SK-N-SH treated with all-trans-retinoic acid at 6 μM for 48 hours (cell line): Measurements from ENCODE around the gene ADCY9.

Experiments
- ATAC-seq: fragments of 200-7000 bp; cut with Tn5 transposase; 3 replicates; pipeline ENCODE4 v1.9.1; 2020; ENCODE audit warnings: mild to moderate bottlenecking, moderate library complexity
- ARNTL ChIP-seq: fragments of 450-650 bp; formaldehyde crosslinking; IDR thresholded peaks from 2 replicates; pipeline ENCODE4 v1.5.0; 2020; ENCODE audit warnings: low read depth, mild to moderate bottlenecking, moderate library complexity, borderline replicate concordance
- BACH2 ChIP-seq: fragments of 250-450 bp; sonication (Bioruptor Pico); IDR thresholded peaks from 2 replicates; pipeline ENCODE4 v1.9.0; 2021; ENCODE audit warnings: mild to moderate bottlenecking, borderline replicate concordance
- CSDC2 ChIP-seq: fragments of 250-450 bp; sonication (Bioruptor Pico); IDR thresholded peaks from 2 replicates; pipeline ENCODE4 v1.5.0; 2020; ENCODE audit warnings: mild to moderate bottlenecking, moderate library complexity
- ESRRG ChIP-seq: fragments of 250-450 bp; sonication (Bioruptor Pico); IDR thresholded peaks from 2 replicates; pipeline ENCODE4 v1.6.1; 2021; ENCODE audit warnings: mild to moderate bottlenecking
- GLIS3 ChIP-seq: fragments of 250-450 bp; sonication (Bioruptor Pico); IDR thresholded peaks from 2 replicates; pipeline ENCODE4 v1.5.0; 2020; ENCODE audit warnings: mild to moderate bottlenecking, moderate library complexity
- ISL1 ChIP-seq: fragments of 250-450 bp; sonication (Bioruptor Pico); IDR thresholded peaks from 2 replicates; pipeline ENCODE4 v2.1.2; 2022; ENCODE audit warnings: mild to moderate bottlenecking, moderate library complexity
- OSR1 ChIP-seq: fragments of 250-450 bp; sonication (Bioruptor Pico); IDR thresholded peaks from 2 replicates; pipeline ENCODE4 v1.8.0; 2022; ENCODE audit warnings: moderate library complexity, mild to moderate bottlenecking, inconsistent platforms
- PATZ1 ChIP-seq: fragments of 250-450 bp; sonication (Bioruptor Pico); IDR thresholded peaks from 2 replicates; pipeline ENCODE4 v1.8.0; 2020; ENCODE audit warnings: mild to moderate bottlenecking, moderate library complexity, borderline replicate concordance
- POU6F1 ChIP-seq: fragments of 250-450 bp; sonication (Bioruptor Pico); IDR thresholded peaks from 2 replicates; pipeline ENCODE4 v1.8.0; 2021; ENCODE audit warnings: low read depth, mild to moderate bottlenecking, moderate library complexity, borderline replicate concordance
- PPARA ChIP-seq: fragments of 250-450 bp; sonication (Bioruptor Pico); IDR thresholded peaks from 2 replicates; pipeline ENCODE4 v1.5.0; 2020; ENCODE audit warnings: mild to moderate bottlenecking, borderline replicate concordance
- RARB ChIP-seq: fragments of 250-450 bp; sonication (Bioruptor Pico); IDR thresholded peaks from 2 replicates; pipeline ENCODE4 v1.8.0; 2021; ENCODE audit warnings: mild to moderate bottlenecking, moderate library complexity
- SNAI2 ChIP-seq: fragments of 250-450 bp; sonication (Bioruptor Pico); IDR thresholded peaks from 2 replicates; pipeline ENCODE4 v1.5.0; 2020; ENCODE audit warnings: mild to moderate bottlenecking, moderate library complexity
- TCF4 ChIP-seq: fragments of 250-450 bp; sonication (Bioruptor Pico); IDR thresholded peaks from 2 replicates; pipeline ENCODE4 v1.8.0; 2021; ENCODE audit warnings: mild to moderate bottlenecking, moderate library complexity, borderline replicate concordance
- TOX ChIP-seq: fragments of 250-450 bp; sonication (Bioruptor Pico); IDR thresholded peaks from 2 replicates; pipeline ENCODE4 v1.8.0; 2021; ENCODE audit warnings: mild to moderate bottlenecking, moderate library complexity, borderline replicate concordance
- TSHZ2 ChIP-seq: fragments of 250-450 bp; sonication (Bioruptor Pico); IDR thresholded peaks from 2 replicates; pipeline ENCODE4 v1.5.0; 2020; ENCODE audit warnings: mild to moderate bottlenecking, moderate library complexity
- ZC3H10 ChIP-seq: fragments of 250-450 bp; sonication (Bioruptor Pico); IDR thresholded peaks from 2 replicates; pipeline ENCODE4 v1.5.1; 2021; ENCODE audit warnings: mild to moderate bottlenecking, moderate library complexity
- ZFP3 ChIP-seq: fragments of 250-450 bp; sonication (Bioruptor Pico); IDR thresholded peaks from 2 replicates; pipeline ENCODE4 v1.5.0; 2020; ENCODE audit warnings: mild to moderate bottlenecking, moderate library complexity
- ZFP30 ChIP-seq: fragments of 450-650 bp; formaldehyde crosslinking; IDR thresholded peaks from 2 replicates; pipeline ENCODE4 v1.5.0; 2022; ENCODE audit warnings: mild to moderate bottlenecking, moderate library complexity
- ZNF565 ChIP-seq: fragments of 450-650 bp; formaldehyde crosslinking; conservative IDR thresholded peaks from 2 replicates; pipeline ENCODE4 v1.5.0; 2020; ENCODE audit warnings: low read depth, mild to moderate bottlenecking, moderate library complexity
- ZNF70 ChIP-seq: fragments of 450-650 bp; formaldehyde crosslinking; IDR thresholded peaks from 2 replicates; pipeline ENCODE4 v1.5.0; 2020; ENCODE audit warnings: mild to moderate bottlenecking, moderate library complexity
- ZNF8 ChIP-seq: fragments of 450-650 bp; formaldehyde crosslinking; IDR thresholded peaks from 2 replicates; pipeline ENCODE4 v1.5.0; 2020; ENCODE audit warnings: mild to moderate bottlenecking, moderate library complexity
- TF ChIP-seq, protein P1 (sequence below): fragments of 250-450 bp; sonication (Bioruptor Pico); IDR thresholded peaks from 2 replicates; pipeline ENCODE4 v1.5.1; 2020; ENCODE audit warnings: low read depth, mild to moderate bottlenecking, moderate library complexity

ADCY9 gene

GRCh38 chr16:4056161-4057105, 59.8 kb downstream of the ADCY9 start:
- no peak for ATAC-seq

DNA sequence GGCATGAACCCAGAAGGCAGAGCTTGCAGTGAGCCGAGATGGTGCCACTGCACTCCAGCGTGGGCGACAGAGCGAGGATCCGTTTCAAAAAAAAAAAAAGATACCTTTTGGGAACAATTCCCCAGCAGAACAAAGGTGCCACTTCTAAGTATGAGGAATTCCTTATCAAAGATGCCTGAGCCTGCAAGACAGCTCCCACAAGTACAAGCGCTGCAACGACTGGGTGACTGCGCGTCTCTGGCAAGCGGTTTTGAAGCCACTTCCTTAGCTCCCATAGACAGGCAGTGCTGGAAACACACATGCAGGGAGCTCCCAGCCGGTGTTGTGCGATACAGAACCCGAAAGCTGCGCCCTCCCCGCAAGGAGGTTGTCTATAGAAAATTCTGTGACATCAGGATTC, 60.5 kb downstream of the ADCY9 start:
- no peak for ATAC-seq
- TF ChIP-seq CSDC2 (CRISPR knock-in tag) (no peak), ZFP3 (CRISPR knock-in tag) (no peak), OSR1 (no peak), ZNF8 (CRISPR knock-in tag) (no peak), BACH2 (CRISPR knock-in tag) (no peak)

More at GRCh38 chr16:4056161-4057105, 59.8 kb downstream of the ADCY9 start:
- TF ChIP-seq ZC3H10 (no peak), GLIS3 (no peak), ESRRG (no peak), CSDC2 (CRISPR knock-in tag) (no peak), ISL1 (CRISPR knock-in tag) (no peak), OSR1 (no peak), SNAI2 (CRISPR knock-in tag) (no peak), ZNF70 (CRISPR knock-in tag) (no peak), ZNF565 (CRISPR knock-in tag) (no peak), PATZ1 (CRISPR knock-in tag) (no peak), PPARA (no peak), BACH2 (CRISPR knock-in tag) (no peak)
- TF ChIP-seq, all 23 proteins: peak for 0

- TF ChIP-seq ZFP30 (CRISPR knock-in tag) (no peak), PPARA (no peak), BACH2 (CRISPR knock-in tag) (no peak), CSDC2 (CRISPR knock-in tag) (no peak), ZNF565 (CRISPR knock-in tag) (no peak), ISL1 (CRISPR knock-in tag) (no peak), ZNF70 (CRISPR knock-in tag) (no peak), ZNF8 (CRISPR knock-in tag) (no peak), POU6F1 (CRISPR knock-in tag) (no peak), ESRRG (no peak), ZC3H10 (no peak), OSR1 (no peak), ARNTL (no peak)
- TF ChIP-seq, all 23 proteins: peak for 0
- no peak for ATAC-seq
Observed at GRCh38 chr16:4053301-4053845, 62.9 kb downstream of the ADCY9 start.

- no peak for TF ChIP-seq ZNF565 (CRISPR knock-in tag)
- TF ChIP-seq RARB (CRISPR knock-in tag): no peak
- TF ChIP-seq OSR1: no peak
- TF ChIP-seq GLIS3: no peak
- no peak for TF ChIP-seq TOX (CRISPR knock-in tag)
- TF ChIP-seq ARNTL: no peak
- TF ChIP-seq POU6F1 (CRISPR knock-in tag): no peak
- TF ChIP-seq PPARA: no peak
- TF ChIP-seq ZFP3 (CRISPR knock-in tag): no peak
- TF ChIP-seq TCF4 (CRISPR knock-in tag): no peak
- TF ChIP-seq ZNF8 (CRISPR knock-in tag): no peak
- TF ChIP-seq ZNF70 (CRISPR knock-in tag): no peak
- TF ChIP-seq, protein P1, sequence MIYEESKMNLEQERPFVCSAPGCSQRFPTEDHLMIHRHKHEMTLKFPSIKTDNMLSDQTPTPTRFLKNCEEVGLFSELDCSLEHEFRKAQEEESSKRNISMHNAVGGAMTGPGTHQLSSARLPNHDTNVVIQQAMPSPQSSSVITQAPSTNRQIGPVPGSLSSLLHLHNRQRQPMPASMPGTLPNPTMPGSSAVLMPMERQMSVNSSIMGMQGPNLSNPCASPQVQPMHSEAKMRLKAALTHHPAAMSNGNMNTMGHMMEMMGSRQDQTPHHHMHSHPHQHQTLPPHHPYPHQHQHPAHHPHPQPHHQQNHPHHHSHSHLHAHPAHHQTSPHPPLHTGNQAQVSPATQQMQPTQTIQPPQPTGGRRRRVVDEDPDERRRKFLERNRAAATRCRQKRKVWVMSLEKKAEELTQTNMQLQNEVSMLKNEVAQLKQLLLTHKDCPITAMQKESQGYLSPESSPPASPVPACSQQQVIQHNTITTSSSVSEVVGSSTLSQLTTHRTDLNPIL (CRISPR knock-in tag): no peak
- no peak for TF ChIP-seq TSHZ2
- TF ChIP-seq, all 23 proteins: peak for 0
- no peak for ATAC-seq
Observed at GRCh38 chr16:4052801-4053293, 63.4 kb downstream of the ADCY9 start.
